ENCODE results near the gene GP9.
A peak's percentile ranks its signal among the peaks of the same experiment; 100 is the strongest.

GRCh38 chr3:129026728-129027543 lies 33.6 kb upstream of the GP9 start:
- TF ChIP-seq, protein P1, sequence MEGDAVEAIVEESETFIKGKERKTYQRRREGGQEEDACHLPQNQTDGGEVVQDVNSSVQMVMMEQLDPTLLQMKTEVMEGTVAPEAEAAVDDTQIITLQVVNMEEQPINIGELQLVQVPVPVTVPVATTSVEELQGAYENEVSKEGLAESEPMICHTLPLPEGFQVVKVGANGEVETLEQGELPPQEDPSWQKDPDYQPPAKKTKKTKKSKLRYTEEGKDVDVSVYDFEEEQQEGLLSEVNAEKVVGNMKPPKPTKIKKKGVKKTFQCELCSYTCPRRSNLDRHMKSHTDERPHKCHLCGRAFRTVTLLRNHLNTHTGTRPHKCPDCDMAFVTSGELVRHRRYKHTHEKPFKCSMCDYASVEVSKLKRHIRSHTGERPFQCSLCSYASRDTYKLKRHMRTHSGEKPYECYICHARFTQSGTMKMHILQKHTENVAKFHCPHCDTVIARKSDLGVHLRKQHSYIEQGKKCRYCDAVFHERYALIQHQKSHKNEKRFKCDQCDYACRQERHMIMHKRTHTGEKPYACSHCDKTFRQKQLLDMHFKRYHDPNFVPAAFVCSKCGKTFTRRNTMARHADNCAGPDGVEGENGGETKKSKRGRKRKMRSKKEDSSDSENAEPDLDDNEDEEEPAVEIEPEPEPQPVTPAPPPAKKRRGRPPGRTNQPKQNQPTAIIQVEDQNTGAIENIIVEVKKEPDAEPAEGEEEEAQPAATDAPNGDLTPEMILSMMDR (IDR thresholded peaks at IDR 0.05): peak; percentile 98
- no peak for TF ChIP-seq ZFX (IDR thresholded peaks at IDR 0.05; ENCODE audit: borderline replicate concordance)

All from 22Rv1 (cell line).